Erythroblast (primary cell): Measurements from ENCODE around the gene YTHDF2.

Experiments
- GATA1 ChIP-seq: IDR thresholded peaks from 2 replicates; pipeline ENCODE4 v1.6.1; 2011; ENCODE audit warnings: low read depth, mild to moderate bottlenecking, control low read depth, low read length, moderate library complexity
- POLR2A ChIP-seq: IDR thresholded peaks from 2 replicates; pipeline ENCODE4 v1.6.1; 2011; ENCODE audit warnings: mild to moderate bottlenecking, low read length

GRCh38 chr1:28819020-28819419, 82.3 kb downstream of the YTHDF2 start:
- no peak for TF ChIP-seq POLR2A
- TF ChIP-seq GATA1 = no peak
